GM12892 (cell line): ENCODE measurements around the gene SPNS2.

Experiments
- POLR2A ChIP-seq: IDR thresholded peaks from 2 replicates; pipeline ENCODE4 v1.6.1; 2011; ENCODE audit warnings: low read depth, low read length, control low read depth
- POLR2AphosphoS5 ChIP-seq: IDR thresholded peaks from 2 replicates; pipeline ENCODE4 v1.6.1; 2011; ENCODE audit warnings: low read depth, low read length, control low read depth

- TF ChIP-seq POLR2AphosphoS5 (no peak), POLR2A (no peak)
Observed at GRCh38 chr17:4508207-4508606, 9.5 kb downstream of the SPNS2 start.
